Measurements from ENCODE around the gene CYP11A1.

The CYP11A1 gene

GRCh38 chr15:74367296-74367854 lies at the start of gene CYP11A1:
Gene CYP11A1 (minus strand): TSS chr15:74367646. CDS start chr15:74367585, 61 bp downstream.
- no peaks in the 10 kb centered on the region for H3K27me3 ChIP-seq
- H3K36me3 ChIP-seq: no peaks in the 10 kb centered on the region
- no peak within 1 kb of the TSS for H3K9ac ChIP-seq
- H3K4me3 ChIP-seq: no peak within 1 kb of the TSS
- no peak within 1 kb of the TSS for H3K4me2 ChIP-seq
- no peaks in the 10 kb centered on the region for H3K9me3 ChIP-seq
- H3K27ac ChIP-seq: no peak within 1 kb of the TSS
- TF ChIP-seq Cebpa-rat (IDR thresholded peaks at IDR 0.05): no peak
- H4K20me1 ChIP-seq: no peaks in the 10 kb centered on the region
- no peaks in the 10 kb centered on the region for H3K4me1 ChIP-seq

- Histone ChIP-seq H3K4me3 (no peak overlapping the region), H3K4me2 (peak overlapping the region; percentile 53), H3K9ac (no peak overlapping the region), H3K9me3 (no peaks in the 10 kb centered on the region), H3K27me3 (no peaks in the 10 kb centered on the region), H3K27ac (no peak overlapping the region), H4K20me1 (no peaks in the 10 kb centered on the region; the same call in 1 of the 2 replicates), H3K36me3 (no peaks in the 10 kb centered on the region), H3K4me1 (peaks cover 80% of the 10 kb centered on the region)
- TF ChIP-seq Cebpa-rat (IDR thresholded peaks at IDR 0.05): no peak
Measured at GRCh38 chr15:74417225-74417624, 49.8 kb upstream of the CYP11A1 start.

GRCh38 chr15:74415966-74416916 lies 48.8 kb upstream of the CYP11A1 start:
- Histone ChIP-seq H3K36me3 (no peaks in the 10 kb centered on the region), H3K4me2 (peak overlapping the region; percentile 53), H3K27me3 (no peaks in the 10 kb centered on the region), H3K27ac (no peak overlapping the region), H3K4me3 (no peak overlapping the region), H3K9me3 (no peaks in the 10 kb centered on the region), H3K9ac (no peak overlapping the region), H3K4me1 (peaks cover 70% of the 10 kb centered on the region), H4K20me1 (no peaks in the 10 kb centered on the region; the same call in 1 of the 2 replicates)
- TF ChIP-seq Cebpa-rat (IDR thresholded peaks at IDR 0.05): no peak

GRCh38 chr15:74414603-74415338 lies 47.3 kb upstream of the CYP11A1 start:
- no peak overlapping the region for H3K4me3 ChIP-seq
- H3K27ac ChIP-seq: no peak overlapping the region; the same call in 1 of the 2 replicates
- no peak overlapping the region for H3K9ac ChIP-seq
- peaks cover 55% of the 10 kb centered on the region for H3K4me1 ChIP-seq
- H3K36me3 ChIP-seq: no peaks in the 10 kb centered on the region
- H3K4me2 ChIP-seq: peak overlapping the region; percentile 53
- H3K27me3 ChIP-seq: no peaks in the 10 kb centered on the region
- no peak for TF ChIP-seq Cebpa-rat (IDR thresholded peaks at IDR 0.05)
- H4K20me1 ChIP-seq: no peaks in the 10 kb centered on the region
- no peaks in the 10 kb centered on the region for H3K9me3 ChIP-seq

GRCh38 chr15:74414081-74414580 lies 46.7 kb upstream of the CYP11A1 start:
- Histone ChIP-seq H3K9ac (no peak overlapping the region), H4K20me1 (no peaks in the 10 kb centered on the region), H3K4me3 (no peak overlapping the region), H3K4me2 (peak overlapping the region; percentile 53; the same call in 1 of the 2 replicates), H3K9me3 (no peaks in the 10 kb centered on the region), H3K4me1 (peaks cover 49% of the 10 kb centered on the region), H3K27ac (no peak overlapping the region), H3K36me3 (no peaks in the 10 kb centered on the region), H3K27me3 (no peaks in the 10 kb centered on the region)
- no peak for TF ChIP-seq Cebpa-rat (IDR thresholded peaks at IDR 0.05)

- H4K20me1 ChIP-seq: no peaks in the 10 kb centered on the region
- no peaks in the 10 kb centered on the region for H3K36me3 ChIP-seq
- no peak for TF ChIP-seq Cebpa-rat (IDR thresholded peaks at IDR 0.05)
- H3K27me3 ChIP-seq: no peaks in the 10 kb centered on the region
- H3K4me1 ChIP-seq: peaks cover 42% of the 10 kb centered on the region
- no peak overlapping the region for H3K4me2 ChIP-seq
- no peak overlapping the region for H3K9ac ChIP-seq
- no peak overlapping the region for H3K4me3 ChIP-seq
- H3K9me3 ChIP-seq: no peaks in the 10 kb centered on the region
- H3K27ac ChIP-seq: no peak overlapping the region
Measured at GRCh38 chr15:74413350-74414080, 46.1 kb upstream of the CYP11A1 start.

GRCh38 chr15:74412159-74412558 lies 44.7 kb upstream of the CYP11A1 start:
- Histone ChIP-seq H3K9ac (no peak overlapping the region), H3K36me3 (no peaks in the 10 kb centered on the region), H3K4me3 (no peak overlapping the region), H3K4me2 (no peak overlapping the region), H3K27me3 (no peaks in the 10 kb centered on the region), H3K4me1 (peaks cover 39% of the 10 kb centered on the region), H4K20me1 (no peaks in the 10 kb centered on the region), H3K9me3 (no peaks in the 10 kb centered on the region), H3K27ac (no peak overlapping the region)
- TF ChIP-seq Cebpa-rat (IDR thresholded peaks at IDR 0.05): no peak

- Histone ChIP-seq H3K9ac (no peak overlapping the region), H3K27me3 (no peaks in the 10 kb centered on the region), H4K20me1 (no peaks in the 10 kb centered on the region), H3K9me3 (no peaks in the 10 kb centered on the region), H3K4me3 (no peak overlapping the region), H3K4me1 (peaks cover 39% of the 10 kb centered on the region), H3K27ac (no peak overlapping the region), H3K4me2 (no peak overlapping the region), H3K36me3 (no peaks in the 10 kb centered on the region)
- no peak for TF ChIP-seq Cebpa-rat (IDR thresholded peaks at IDR 0.05)
Measured at GRCh38 chr15:74411686-74412085, 44.2 kb upstream of the CYP11A1 start.

GRCh38 chr15:74410502-74410901 lies 43.1 kb upstream of the CYP11A1 start:
- no peaks in the 10 kb centered on the region for H3K36me3 ChIP-seq

More at GRCh38 chr15:74410502-74410901, 43.1 kb upstream of the CYP11A1 start:
- H3K9me3 ChIP-seq: no peaks in the 10 kb centered on the region
- no peak for TF ChIP-seq Cebpa-rat (IDR thresholded peaks at IDR 0.05)
- no peaks in the 10 kb centered on the region for H4K20me1 ChIP-seq
- no peak overlapping the region for H3K4me2 ChIP-seq
- H3K4me3 ChIP-seq: no peak overlapping the region
- no peak overlapping the region for H3K9ac ChIP-seq
- no peaks in the 10 kb centered on the region for H3K27me3 ChIP-seq
- peaks cover 34% of the 10 kb centered on the region for H3K4me1 ChIP-seq
- no peak overlapping the region for H3K27ac ChIP-seq

Measured in BLaER1 (cell line).